Hindlimb muscle (tissue), 1 donor: ENCODE data around the gene DGKI. TPM values are rescaled to one million over a fixed set of nuclear protein-coding genes. Genes with fewer than 3 reads are reported as not detected.

Experiments used
- DNase-seq: peaks from one replicate; pipeline ENCODE4 v3.0.0-alpha.2; 2013
- polyA plus RNA-seq: library from polyadenylated mRNA; unstranded; fragments of 120-200 nt; gene quantifications from one replicate; pipeline ENCODE4 v1.2.1, GENCODE V29; 2013; ENCODE audit not compliant: insufficient read length

The DGKI gene
- polyA plus RNA-seq, 1 donor = 0.61 TPM

DNA sequence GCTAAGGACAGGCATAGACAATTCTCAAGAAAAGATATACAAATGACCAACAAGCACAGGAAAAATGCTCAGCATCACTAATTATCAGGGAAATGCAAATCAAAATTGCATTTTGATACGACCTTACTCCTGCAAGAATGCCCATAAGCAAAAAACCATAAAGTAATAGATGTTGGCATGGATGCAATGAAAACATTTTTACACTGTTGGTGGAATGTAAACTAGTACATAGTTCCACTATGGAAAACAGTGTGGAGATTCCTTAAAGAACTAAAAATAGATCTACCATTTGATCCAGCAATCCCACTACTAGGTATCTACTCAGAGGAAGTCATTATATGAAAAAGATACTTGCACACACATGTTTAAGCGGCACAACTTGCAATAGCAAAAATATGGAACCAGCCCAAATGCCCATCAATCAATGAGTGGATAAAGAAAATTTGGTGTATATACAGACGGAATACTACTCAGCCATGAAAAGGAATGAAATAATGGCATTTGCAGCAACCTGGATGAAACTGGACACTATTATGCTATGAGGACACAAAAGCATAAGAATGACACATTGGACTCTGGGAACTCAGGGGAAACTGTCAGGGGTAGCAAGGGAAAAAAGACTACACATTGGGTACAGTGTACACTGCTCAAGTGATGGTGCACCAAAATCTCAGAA, 59.3 kb downstream of the DGKI start:
- DNase-seq = no peak

DNA sequence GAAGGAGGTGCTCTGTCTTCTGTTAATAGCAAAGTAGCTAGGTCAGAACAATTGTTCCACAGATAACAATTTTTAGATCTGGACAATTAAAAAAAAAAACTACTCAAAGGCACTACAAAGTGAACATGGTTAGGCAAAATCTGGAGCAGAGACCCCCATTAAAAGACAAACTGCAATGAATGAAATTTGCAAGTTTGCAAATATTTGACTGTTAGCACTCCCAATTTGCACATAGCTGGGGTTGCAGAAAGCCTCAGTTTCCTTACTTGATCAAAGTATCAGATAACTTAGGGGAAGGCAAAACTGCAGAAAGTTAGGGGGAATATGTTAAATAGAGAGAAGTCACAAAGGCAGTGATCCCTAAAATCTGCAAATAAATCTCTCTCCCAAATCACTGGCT, 68.3 kb downstream of the DGKI start:
- no peak for DNase-seq

DNA sequence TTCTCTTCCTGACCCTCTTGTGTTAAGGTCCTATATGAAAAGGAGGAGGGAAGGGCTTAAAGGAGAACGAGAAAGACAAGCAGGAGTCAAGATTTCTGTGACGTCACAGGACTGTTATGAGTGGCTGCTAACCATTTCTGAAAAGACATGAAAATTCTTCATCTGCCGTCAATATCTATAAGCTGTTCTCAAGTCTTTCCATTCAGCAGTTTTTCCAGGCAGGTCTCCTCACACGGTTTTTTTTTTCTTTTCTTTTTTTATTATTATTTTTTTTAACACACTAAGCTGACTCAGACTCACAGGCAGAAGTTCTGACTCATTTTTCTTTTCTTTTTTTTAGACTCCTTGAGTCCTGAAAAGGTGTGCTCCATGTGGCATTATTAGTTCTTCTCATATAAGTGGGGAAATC, 72.0 kb downstream of the DGKI start:
- no peak for DNase-seq

DNA sequence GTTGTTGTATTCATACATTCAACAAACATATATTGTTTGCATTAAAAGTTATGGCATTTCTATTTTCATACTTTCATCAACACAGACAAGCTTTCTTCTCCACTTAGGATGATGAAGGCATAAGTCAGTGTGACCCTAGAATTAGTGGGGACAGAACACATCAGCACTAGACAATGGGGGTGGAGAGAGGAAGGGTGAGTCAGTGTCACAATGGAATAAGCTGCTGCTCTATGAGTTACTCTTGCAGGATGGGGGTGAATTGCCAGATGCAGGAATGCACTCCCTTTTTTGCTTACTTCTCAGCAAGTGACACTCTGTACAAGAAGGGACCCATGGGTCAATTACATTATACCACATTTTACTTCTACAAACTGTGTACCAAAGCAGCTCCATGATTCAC, 74.0 kb downstream of the DGKI start:
- no peak for DNase-seq

DNA sequence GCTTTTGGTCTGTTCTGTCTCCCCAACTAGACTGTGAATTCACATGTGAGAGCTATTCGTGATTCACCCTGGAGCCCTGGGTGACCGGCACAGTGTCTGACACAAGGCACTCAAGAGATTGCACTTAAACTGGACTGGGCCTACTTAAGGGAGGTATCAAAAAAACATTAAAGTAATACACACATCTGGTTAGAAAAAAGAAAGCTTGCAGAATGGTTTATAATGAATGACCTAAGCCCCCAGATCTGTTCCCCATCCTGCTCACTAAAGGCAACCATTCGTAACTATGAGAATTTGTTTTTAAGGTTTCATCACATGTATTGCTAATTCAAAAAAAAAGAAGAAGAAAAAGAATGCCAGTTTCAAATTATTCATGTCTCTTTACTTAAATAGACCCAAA, 74.5 kb downstream of the DGKI start:
- no peak for DNase-seq

DNA sequence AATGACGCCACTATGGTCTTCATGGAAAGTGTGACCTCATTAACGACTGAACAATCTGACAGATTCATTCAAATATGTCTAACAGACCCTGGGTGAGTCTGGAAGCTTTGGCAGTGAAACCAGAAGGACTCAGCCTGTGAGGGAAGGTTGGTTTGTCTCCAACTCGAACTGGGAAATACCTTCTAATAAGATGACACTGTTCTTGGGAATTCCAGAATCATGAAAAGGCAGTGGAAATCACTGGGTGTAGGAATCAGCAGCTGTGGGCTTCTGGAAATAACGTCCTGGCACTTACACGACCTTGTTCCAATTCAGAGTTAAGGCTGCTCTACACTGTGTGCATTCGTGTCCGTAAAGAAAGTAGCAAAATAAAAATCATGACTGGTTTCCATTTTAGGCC, 75.1 kb downstream of the DGKI start:
- DNase-seq = no peak

DNA sequence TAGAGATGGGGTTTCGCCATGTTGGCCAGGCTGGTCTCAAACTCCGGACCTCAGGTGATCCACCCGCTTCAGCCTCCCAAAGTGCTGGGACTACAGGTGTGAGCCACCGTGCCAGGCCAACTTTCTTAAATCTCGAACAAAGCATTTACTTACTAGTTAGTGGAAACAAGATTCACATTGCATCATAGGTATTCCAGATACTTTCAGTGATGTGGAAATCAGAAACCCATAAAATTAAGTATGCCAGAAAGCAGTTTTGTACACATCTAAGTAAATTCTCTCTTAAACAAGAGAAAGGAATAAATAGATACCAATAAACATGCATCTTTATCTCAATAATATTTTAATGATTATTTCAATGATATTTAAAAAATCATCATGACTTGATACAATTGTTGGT, 75.5 kb downstream of the DGKI start:
- DNase-seq = no peak

DNA sequence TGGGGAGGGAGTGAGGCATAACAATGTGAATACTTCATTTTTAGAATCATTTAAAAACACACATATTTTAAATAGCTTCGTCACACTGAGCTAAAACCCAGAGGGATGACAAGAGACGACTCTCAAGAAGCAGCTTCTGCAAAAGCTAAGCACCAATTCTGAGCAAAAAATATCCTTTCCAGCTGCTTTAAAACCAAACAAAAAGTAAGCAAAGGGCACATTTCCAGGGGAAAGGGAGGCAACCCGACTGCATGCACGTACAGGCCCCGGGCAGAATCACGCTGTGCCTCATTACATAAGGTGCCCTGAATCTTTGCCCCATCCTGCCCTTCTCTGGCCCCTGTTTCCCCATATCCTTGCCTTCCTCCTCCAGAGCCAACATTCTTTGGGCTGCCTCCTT, 78.4 kb downstream of the DGKI start:
- no peak for DNase-seq

DNA sequence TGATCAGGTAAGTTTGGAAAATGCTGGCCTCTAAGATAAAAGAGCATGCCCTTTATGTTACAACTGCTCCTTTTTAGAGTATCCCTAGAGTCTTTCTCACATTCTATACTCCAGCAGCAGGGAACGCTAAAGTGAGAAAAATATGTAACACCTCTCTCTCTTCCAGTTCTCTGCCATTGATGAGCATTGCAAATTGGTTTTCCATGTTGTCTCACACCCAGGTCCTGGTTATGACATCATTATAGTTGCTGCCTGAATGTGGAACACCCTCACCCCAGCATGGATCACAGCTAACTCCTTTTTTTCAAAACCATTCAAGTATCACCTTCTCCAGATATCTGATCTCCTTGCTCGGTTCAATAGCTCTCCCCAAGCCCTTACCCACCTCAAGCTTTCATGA, 84.4 kb downstream of the DGKI start:
- no peak for DNase-seq

DNA sequence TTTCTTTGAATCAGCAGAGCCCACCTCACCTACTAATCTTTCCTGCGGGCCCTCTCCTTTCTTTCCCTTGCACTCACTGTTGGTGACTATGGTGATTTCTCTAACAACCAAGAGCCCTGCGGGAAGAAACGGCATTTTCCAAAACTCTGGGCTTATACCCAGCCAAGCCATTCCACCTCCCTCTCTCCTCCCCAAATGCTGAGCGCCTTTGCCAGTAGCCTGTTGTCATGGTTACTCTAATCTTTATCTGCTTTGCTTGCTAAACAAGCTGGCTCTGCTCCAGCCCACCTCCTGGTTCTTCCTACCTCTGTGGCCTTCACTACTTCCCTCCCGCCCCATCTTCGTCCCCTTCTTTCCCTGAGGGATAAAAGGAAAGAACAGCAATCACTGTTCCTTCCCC, 86.7 kb downstream of the DGKI start:
- no peak for DNase-seq

DNA sequence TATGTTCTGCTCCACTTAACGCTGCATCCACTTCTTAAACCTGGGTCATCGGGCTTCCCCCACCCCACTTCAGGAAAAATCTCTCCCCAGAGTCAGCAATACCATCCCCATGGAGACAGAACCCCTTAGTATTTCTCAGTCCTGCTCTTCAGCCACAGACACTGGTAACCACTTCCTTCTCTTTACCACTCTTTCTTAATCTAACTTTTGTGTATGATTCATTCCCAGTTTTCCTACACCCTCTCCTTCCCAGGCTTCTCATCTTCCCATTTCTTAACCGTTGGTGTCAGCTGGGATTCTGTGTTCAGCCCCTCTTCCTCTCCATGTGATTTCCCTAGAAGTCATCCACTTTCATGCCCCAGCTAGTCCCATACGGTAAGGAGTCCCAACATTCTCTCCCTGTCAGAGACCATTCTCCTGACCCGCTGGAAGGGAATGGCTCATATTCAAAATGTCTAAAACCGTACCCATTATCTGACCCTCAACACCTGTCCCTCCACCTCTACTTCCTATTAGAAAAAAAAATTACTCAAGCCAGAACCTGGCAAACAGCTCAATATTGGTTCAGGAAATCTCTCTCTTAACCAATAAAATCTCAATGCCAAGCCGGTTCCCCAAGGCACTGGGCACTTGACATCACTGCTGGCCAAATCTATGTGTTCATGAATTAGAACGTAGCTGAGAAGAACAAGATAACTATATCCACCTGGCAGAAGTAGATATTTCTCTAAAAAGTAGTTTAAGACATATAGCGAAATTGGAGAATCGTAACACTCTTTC, 89.4 kb downstream of the DGKI start:
- DNase-seq = no peak

DNA sequence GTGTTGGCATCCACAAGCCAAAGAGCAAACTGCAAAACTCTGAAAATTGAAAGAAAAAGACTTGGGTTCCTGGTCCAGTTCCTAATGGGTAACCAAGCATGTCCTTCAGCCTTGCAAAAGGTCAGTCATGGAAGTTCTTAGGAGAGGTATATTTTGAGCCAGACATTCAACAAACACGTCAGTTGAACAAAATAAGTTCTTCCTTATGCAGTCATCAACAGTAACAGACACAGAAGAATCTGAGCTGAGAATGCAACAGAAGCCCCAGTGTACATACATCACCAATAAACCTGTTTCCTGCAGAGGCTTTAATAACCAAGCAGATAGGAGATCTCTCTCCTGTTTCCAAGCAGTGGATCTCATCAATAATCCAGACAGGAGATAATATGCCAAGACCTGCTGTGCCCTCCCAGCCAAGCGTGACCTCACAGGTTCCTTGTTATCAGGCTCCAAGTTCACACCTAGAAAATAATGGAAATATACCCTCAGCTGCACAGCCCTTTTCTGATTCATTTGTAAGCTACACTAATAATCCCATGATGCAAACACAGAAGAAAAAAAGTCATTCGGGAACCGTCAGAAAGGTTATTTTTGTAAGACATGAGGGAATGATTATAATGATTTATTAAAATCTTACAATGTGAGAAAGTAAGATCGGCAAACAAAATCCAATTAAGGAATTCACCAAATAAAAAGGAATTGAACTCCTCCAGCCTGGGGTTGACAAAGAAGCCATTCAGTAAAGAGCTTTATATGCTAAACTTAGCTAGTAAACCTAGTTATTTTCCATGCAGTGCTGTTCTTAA, 90.7 kb downstream of the DGKI start:
- no peak for DNase-seq

DNA sequence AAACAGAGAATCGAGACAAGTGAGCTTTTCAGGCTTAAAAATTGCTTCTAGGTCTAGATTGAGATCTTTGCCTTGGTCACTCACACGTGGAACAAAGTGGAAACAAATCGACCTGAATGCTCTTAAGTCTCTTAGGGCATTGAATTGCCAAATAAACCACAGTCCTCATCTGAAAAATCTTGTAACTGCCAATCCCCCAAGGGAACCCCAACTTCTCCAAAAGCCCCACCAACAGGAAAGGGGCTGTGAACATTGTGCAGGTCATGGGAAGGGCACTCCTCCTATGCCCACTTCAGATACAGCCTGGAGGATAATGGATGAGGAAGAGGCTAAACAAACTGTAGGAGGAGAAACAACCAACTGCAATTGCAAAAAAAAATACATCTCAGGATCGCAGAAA, 91.3 kb downstream of the DGKI start:
- no peak for DNase-seq

DNA sequence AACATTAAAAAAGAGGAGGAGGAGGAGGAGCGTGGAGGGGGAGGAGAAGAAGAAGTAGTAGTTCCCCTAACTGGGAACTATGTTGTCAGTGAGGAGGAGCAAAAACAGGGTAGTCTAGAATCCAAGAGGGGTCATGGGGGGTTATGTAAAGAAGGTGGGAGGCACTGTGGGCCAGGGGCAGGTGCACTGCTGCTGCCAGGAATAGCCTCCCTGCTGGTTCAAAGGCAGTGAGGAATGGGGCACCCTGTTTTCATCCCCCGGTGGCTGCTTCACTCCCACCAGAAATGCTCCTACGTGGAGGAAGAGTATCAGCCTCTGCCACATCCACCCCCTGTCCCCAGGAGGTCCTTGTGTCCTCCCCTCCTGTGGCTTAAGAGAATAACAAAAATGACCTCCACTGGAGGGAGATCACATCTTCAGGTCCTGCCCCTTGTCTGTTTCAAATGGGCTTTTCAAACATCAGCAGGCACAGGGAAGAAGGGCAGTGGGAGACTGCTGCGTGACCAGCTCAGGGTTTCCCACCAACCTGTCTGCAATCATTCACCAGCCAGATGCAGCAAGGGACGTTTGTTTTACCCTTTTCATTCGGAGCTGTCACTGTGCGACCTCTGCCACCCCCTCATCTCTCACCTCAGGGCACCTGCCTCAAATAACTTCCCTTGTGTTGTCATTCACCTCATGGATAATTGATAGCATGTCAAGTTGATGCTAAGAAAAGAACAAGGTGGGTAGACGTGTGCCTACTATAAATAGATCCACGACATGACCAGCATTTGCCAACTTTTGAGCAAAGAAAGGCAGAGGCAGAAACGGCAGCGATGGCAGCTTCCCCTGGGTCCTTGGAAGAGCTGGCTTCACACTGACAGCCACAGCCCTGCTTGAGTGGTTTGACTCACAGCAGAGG, 92.6 kb downstream of the DGKI start:
- DNase-seq = no peak

DNA sequence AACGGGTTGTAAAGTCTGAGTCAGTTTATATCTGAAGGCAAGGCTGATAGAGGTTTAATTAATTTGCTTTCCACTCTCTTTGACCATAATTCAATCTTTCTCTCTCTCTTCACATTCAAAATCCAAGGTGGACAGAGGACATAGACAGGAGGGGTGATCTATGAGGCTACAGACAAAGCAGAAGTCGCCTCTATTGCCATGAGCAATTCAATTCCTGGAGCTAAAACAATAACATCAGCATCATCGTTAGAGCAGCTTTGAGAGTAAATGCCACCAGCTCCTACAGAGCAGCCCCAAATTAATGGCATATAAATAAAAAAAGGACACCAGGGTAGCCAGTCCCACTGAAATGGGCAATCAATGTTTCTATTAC, 93.2 kb downstream of the DGKI start:
- DNase-seq = no peak

DNA sequence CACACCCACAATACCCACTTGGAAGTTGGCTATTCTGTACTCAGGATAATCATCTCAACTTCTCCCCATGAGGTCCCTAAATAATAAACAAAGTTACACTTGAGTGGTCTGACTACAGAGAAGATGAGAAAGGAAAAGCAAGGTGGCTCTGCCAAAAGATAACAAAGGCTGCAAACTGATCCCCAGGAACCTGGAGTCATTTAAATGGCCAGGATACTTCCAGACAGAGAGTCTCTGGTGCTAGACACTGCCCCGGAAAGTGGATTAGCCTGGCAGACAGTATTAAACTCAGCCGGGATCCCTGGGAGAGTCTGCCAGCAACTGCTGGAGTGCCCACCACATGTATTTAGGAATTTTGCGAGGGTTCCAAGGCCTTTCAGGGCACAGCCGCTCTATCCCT, 93.7 kb downstream of the DGKI start:
- DNase-seq = no peak

DNA sequence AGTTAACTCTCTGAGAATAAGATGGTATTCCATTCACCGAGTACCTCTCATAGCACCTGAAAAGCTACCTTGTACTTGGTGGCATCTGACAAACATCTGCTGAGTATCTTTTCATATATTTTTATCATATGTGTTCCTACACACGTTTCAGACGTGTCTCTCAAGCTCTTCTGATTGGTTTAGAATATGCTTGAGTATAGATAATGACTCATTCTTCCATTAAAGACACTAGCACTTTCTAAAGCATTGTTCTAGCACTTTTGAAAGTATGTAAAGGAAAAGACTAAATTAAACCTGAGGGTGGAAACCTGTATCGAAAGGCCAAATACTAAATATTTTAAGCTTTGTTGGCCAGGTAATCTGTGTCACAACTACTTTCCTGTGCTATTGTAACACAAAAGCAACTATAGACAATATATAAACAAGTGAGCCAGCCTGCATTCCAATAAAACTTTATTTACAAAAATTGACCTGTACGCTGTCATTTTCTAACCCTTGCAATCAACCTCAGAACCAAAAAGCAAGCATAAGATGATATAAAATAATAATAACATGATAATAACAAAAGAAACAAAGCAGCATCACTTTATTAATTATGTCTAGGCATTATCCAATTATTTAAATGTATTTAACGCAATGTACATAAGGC, 95.3 kb downstream of the DGKI start:
- DNase-seq = no peak

DNA sequence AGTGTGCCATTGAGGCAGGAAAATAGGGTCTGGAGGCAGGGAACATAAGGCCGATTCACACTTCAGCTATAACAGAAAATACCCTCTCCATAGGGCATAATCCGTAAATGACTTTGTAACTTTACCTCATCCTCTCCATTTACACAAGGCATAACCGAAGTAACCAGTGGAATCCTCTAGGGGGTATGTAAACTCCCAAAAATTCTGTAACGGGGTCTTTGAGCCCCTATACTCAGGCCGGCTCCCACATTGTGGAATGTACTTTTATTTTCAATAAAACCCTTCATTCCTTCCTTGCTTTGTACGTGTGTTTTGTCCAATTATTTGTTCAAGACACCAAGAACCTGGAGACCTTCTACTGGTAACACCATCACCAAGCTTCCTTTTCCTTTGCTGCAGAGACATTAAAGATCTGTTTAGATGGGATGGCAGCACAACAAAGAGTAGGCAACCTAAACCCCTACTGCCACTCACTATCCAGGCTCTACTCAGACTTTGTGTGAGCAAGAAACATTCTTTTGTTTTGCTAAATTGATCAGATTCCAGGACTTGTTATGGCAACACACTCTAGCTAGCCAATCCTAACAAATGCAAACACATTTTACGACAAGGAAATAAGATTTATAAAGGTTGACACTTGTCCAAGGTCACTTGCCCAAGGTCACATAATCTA, 99.3 kb downstream of the DGKI start:
- no peak for DNase-seq

DNA sequence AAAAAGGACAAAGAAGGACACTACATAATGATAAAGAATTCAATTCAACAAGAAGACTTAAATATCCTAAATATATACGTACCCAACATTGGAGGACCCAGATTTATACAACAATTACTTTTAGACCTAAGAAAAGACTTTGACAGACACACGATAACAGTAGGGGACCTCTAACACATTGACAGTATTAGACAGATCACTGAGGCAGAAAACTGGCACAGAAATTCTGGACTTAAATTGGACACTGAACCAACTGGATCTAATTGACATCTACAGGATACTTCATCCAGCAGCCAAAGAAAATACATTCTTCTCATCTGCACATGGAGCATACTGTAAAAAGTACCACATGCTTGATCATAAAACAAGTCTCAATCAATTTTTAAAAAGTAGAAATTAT, 103.8 kb downstream of the DGKI start:
- DNase-seq = no peak

DNA sequence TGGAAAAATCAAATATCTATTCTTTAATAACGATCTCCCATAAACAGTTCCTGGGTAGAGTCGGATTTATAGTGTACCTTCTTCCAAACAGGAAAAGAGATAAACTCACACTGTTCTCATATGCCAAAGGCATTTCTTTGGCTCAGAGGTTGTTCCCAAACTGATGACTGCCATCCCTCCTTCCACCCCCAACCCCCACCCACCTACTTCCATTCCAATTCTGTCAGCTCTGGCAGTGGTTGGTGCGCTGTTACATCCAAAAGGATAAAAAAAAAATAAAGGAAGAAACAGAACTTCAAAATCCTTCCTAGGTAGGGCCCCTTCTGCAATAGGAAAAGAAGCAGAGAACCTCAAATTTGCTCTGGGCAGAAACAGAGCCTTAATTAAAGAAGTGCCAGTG, 104.7 kb downstream of the DGKI start:
- no peak for DNase-seq

DNA sequence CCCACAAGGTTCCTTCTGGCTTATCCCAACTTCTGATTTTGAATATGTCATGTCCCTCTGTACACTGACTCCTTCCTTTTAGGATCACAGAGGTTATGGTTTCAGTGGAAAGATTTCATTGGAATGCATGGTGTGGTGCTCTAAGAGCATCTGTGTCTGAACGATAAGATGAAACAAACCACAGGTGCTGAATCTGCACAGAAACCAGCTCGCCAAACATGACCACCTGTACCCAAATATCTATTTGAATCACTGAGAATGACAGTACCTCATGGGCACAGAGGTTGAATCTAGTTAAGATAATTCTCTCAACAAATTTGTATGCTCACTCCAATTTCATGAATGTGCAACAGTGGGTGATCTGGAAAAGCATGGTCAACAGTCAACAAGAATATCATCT, 105.3 kb downstream of the DGKI start:
- DNase-seq = no peak

DNA sequence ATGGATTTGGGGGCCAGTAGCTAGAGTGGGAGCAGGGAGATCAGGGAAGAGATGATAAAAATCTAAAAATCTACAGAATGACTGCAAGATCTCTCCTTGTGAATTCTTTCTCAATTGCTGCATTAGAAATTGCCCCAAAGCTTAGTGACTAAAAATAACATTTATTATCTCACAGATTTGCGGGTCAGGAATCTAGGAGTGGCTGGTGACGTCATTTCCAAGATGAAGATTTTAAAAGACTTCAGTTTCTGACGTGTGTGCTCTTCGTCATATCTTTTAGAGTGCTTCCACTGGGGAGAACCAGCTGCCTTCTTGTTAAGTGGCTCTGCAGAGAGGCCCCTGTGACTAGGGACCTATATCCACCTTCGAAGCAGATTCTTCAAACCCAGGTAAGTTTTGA, 112.6 kb downstream of the DGKI start:
- no peak for DNase-seq
